WTC11 (cell line): Measurements from ENCODE around the gene PDK3. TPM values are rescaled to one million over a fixed set of nuclear protein-coding genes. Genes with fewer than 3 reads are reported as not detected.

Experiments
- ATAC-seq: fragments of 200-7000 bp; cut with Tn5 transposase; 2 replicates; pipeline ENCODE4 v1.10.0; 2021; ENCODE audit warnings: mild to moderate bottlenecking, moderate library complexity
- CTCF ChIA-PET: fragments of 300-600 bp; sonication (Branson Sonifier 250); formaldehyde crosslinking; loops from one replicate; lab custom pipeline; 2021; ENCODE audit warnings: antibody characterized with exemption; lab: Charles Lee
- POLR2A ChIA-PET: fragments of 350-600 bp; sonication (Branson Sonifier 250); formaldehyde crosslinking; loops from one replicate; lab custom pipeline; 2021; ENCODE audit warnings: antibody characterized with exemption; lab: Charles Lee
- DNase-seq: peaks from one replicate; pipeline ENCODE4 v3.0.0; 2021; ENCODE audit warnings: low spot score
- H3K27ac Mint-ChIP-seq: 2 replicates; pipeline ENCODE4 v1.8.0; 2021; ENCODE audit warnings: mixed read lengths
- H3K27me3 Mint-ChIP-seq: 2 replicates; pipeline ENCODE4 v1.8.0; 2021; ENCODE audit warnings: low read depth, mild to moderate bottlenecking, moderate library complexity, mixed read lengths
- H3K36me3 Mint-ChIP-seq: 2 replicates; pipeline ENCODE4 v1.8.0; 2021; ENCODE audit warnings: mixed read lengths
- H3K4me1 Mint-ChIP-seq: 2 replicates; pipeline ENCODE4 v1.8.0; 2022; ENCODE audit warnings: mixed read lengths
- H3K4me3 Mint-ChIP-seq: 2 replicates; pipeline ENCODE4 v1.8.0; 2021; ENCODE audit warnings: mild to moderate bottlenecking, moderate library complexity, mixed read lengths
- H3K9me3 Mint-ChIP-seq: 2 replicates; pipeline ENCODE4 v1.8.0; 2021; ENCODE audit warnings: mixed read lengths
- ARID4B ChIP-seq: sonication (generic); formaldehyde crosslinking; IDR thresholded peaks from 2 replicates; pipeline ENCODE4 v1.8.0; 2023; ENCODE audit warnings: missing genetic modification reagents, mild to moderate bottlenecking, borderline replicate concordance
- ATF2 ChIP-seq: sonication (generic); formaldehyde crosslinking; IDR thresholded peaks from 2 replicates; pipeline ENCODE4 v1.8.1; 2022; ENCODE audit warnings: low read depth, missing genetic modification reagents, borderline replicate concordance
- CREB1 ChIP-seq: sonication (generic); formaldehyde crosslinking; IDR thresholded peaks from 2 replicates; pipeline ENCODE4 v1.8.0; 2023; ENCODE audit warnings: mild to moderate bottlenecking, missing genetic modification reagents
- CTCF ChIP-seq: fragments of 200-600 bp; IDR thresholded peaks from 2 replicates; pipeline ENCODE4 v1.8.0; 2022; ENCODE audit warnings: antibody characterized with exemption
- E2F1 ChIP-seq: sonication (generic); formaldehyde crosslinking; IDR thresholded peaks from 2 replicates; pipeline ENCODE4 v1.8.0; 2022; ENCODE audit warnings: mild to moderate bottlenecking, missing genetic modification reagents
- ELF4 ChIP-seq: sonication (generic); formaldehyde crosslinking; IDR thresholded peaks from 2 replicates; pipeline ENCODE4 v1.8.1; 2022; ENCODE audit warnings: low read depth, mild to moderate bottlenecking, moderate library complexity, missing genetic modification reagents
- HMGXB4 ChIP-seq: sonication (generic); formaldehyde crosslinking; IDR thresholded peaks from 2 replicates; pipeline ENCODE4 v1.8.1; 2023; ENCODE audit warnings: mild to moderate bottlenecking, moderate library complexity, missing genetic modification reagents
- IRF1 ChIP-seq: sonication (generic); formaldehyde crosslinking; IDR thresholded peaks from 2 replicates; pipeline ENCODE4 v1.8.0; 2023; ENCODE audit warnings: missing genetic modification reagents
- IRF2 ChIP-seq: sonication (generic); formaldehyde crosslinking; IDR thresholded peaks from 2 replicates; pipeline ENCODE4 v1.8.0; 2022; ENCODE audit warnings: low read depth, missing genetic modification reagents, borderline replicate concordance
- NFATC4 ChIP-seq: fragments of 250-450 bp; sonication (Bioruptor Pico); IDR thresholded peaks from 2 replicates; pipeline ENCODE4 v1.9.0; 2021; ENCODE audit warnings: mild to moderate bottlenecking
- USF1 ChIP-seq: sonication (generic); formaldehyde crosslinking; IDR thresholded peaks from 2 replicates; pipeline ENCODE4 v1.8.0; 2022; ENCODE audit warnings: mild to moderate bottlenecking, missing genetic modification reagents
- ZBTB43 ChIP-seq: sonication (generic); formaldehyde crosslinking; IDR thresholded peaks from 2 replicates; pipeline ENCODE4 v1.8.1; 2023; ENCODE audit warnings: mild to moderate bottlenecking, missing genetic modification reagents
- total RNA-seq: library from RNA; stranded (reverse); gene quantifications from 3 replicates; pipeline ENCODE4 v1.2.3, GENCODE V29; 2021

PDK3 gene
- total RNA-seq, 1 experiment from 2014 or later, result 34.4 TPM

- H3K27ac Mint-ChIP-seq, result no peak overlapping the region
- POLR2A ChIA-PET, result interaction anchor here (0.6 to 1.0 kb wide), 2 partner anchors 22 to 266 kb away, joined by 3 to 5 read pairs; no protein-coding TSS in a partner anchor
- H3K36me3 Mint-ChIP-seq, result no peaks in the 10 kb centered on the region
- CTCF ChIA-PET, result interaction anchor here (0.6 to 1.2 kb wide), 6 partner anchors 27 to 206 kb away, joined by 3 to 5 read pairs (median 4); no protein-coding TSS in a partner anchor
- TF ChIP-seq ARID4B (CRISPR knock-in tag) (0 out of 2 replicates have a peak, but pooled peaks have one; percentile 3), ELF4 (CRISPR knock-in tag) (no peak), E2F1 (CRISPR knock-in tag) (no peak), IRF2 (CRISPR knock-in tag) (no peak), IRF1 (CRISPR knock-in tag) (no peak), HMGXB4 (CRISPR knock-in tag) (peak; percentile 4; the same call in 1 of the 2 replicates), USF1 (CRISPR knock-in tag) (no peak)
- H3K4me1 Mint-ChIP-seq, result peaks cover 24% of the 10 kb centered on the region
- H3K9me3 Mint-ChIP-seq, result no peaks in the 10 kb centered on the region
- ATAC-seq (no peak), DNase-seq (no peak)
- H3K4me3 Mint-ChIP-seq, result peak overlapping the region; percentile 69
- no peaks in the 10 kb centered on the region; the same call in 1 of the 2 replicates for H3K27me3 Mint-ChIP-seq
These were observed 413 bp downstream of the PDK3 start for GRCh38 chrX:24465532-24465865.

GRCh38 chrX:24466025-24466424, 939 bp downstream of the PDK3 start:
- CTCF ChIA-PET, result no interaction called here
- POLR2A ChIA-PET, result no interaction called here
- no peak for DNase-seq
- Mint-ChIP-seq H3K9me3 (no peaks in the 10 kb centered on the region), H3K27ac (no peak overlapping the region), H3K4me3 (peak overlapping the region; percentile 69)
- TF ChIP-seq CTCF, result no peak
- TF ChIP-seq CREB1 (CRISPR knock-in tag), result no peak
- no peak for TF ChIP-seq ZBTB43 (CRISPR knock-in tag)
- no peak for TF ChIP-seq NFATC4
- TF ChIP-seq ATF2, result no peak
- TF ChIP-seq, all 79 proteins: peak for 0
- Mint-ChIP-seq H3K4me1 (peaks cover 24% of the 10 kb centered on the region), H3K36me3 (no peaks in the 10 kb centered on the region), H3K27me3 (no peaks in the 10 kb centered on the region; the same call in 1 of the 2 replicates)
- no peak for ATAC-seq
